Epithelial cell of esophagus (primary cell): ENCODE measurements around the gene BSN.
"Not testable (repeated sequence)": the region's sequence is repeated elsewhere in the genome, so short reads cannot be mapped to it uniquely, and the experiment has no call there.

Experiments
- DNase-seq: peaks from one replicate; pipeline ENCODE4 v3.0.0; 2010; ENCODE audit warnings: low read depth
- H3K4me3 ChIP-seq: 2 replicates; pipeline ENCODE4 v1.5.1; 2011; ENCODE audit warnings: mild to moderate bottlenecking, low read length, control low read depth
- CTCF ChIP-seq: IDR thresholded peaks from 2 replicates; pipeline ENCODE4 v1.5.1; 2011; ENCODE audit warnings: low read depth, mild to moderate bottlenecking, low read length, control low read depth, inconsistent platforms; ENCODE audit not compliant: insufficient read depth; ENCODE audit errors: missing control alignments

BSN gene

GRCh38 chr3:49674497-49674983 is 120.3 kb downstream of the BSN start:
- peak; percentile 11 for DNase-seq
- H3K4me3 ChIP-seq: peak overlapping the region; percentile 79
- TF ChIP-seq CTCF: no peak

- no peak for TF ChIP-seq CTCF
- H3K4me3 ChIP-seq: no peak overlapping the region
- DNase-seq: no peak
Observed at GRCh38 chr3:49675912-49676311, 121.6 kb downstream of the BSN start.

GRCh38 chr3:49680493-49681231 is 126.4 kb downstream of the BSN start:
- DNase-seq: no peak
- no peak overlapping the region for H3K4me3 ChIP-seq
- no peak for TF ChIP-seq CTCF

- H3K4me3 ChIP-seq: no peak overlapping the region
- TF ChIP-seq CTCF: no peak
- no peak for DNase-seq
Observed at GRCh38 chr3:49681232-49681522, 126.9 kb downstream of the BSN start.

- no peak for TF ChIP-seq CTCF
- H3K4me3 ChIP-seq: no peak overlapping the region
- no peak for DNase-seq
Observed at GRCh38 chr3:49681543-49681942, 127.3 kb downstream of the BSN start.

- no peak for DNase-seq
- no peak for TF ChIP-seq CTCF
- no peak overlapping the region for H3K4me3 ChIP-seq
Observed at GRCh38 chr3:49683162-49683561, 128.9 kb downstream of the BSN start.

- DNase-seq, H3K4me3 ChIP-seq: not testable (repeated sequence)
Observed at GRCh38 chr3:49684453-49684852, 130.2 kb downstream of the BSN start.

GRCh38 chr3:49685103-49685502 is 130.8 kb downstream of the BSN start:
- not testable (repeated sequence) for H3K4me3 ChIP-seq, DNase-seq

- not testable (repeated sequence) for H3K4me3 ChIP-seq, DNase-seq
Observed at GRCh38 chr3:49685846-49686245, 131.6 kb downstream of the BSN start.

- H3K4me3 ChIP-seq: peak overlapping the region; percentile 44
- peak; percentile 54 for DNase-seq
Observed at GRCh38 chr3:49686346-49686745, 132.1 kb downstream of the BSN start.

GRCh38 chr3:49686769-49687423 is 132.6 kb downstream of the BSN start:
- DNase-seq: peak; percentile 78
- peak overlapping the region; percentile 44 for H3K4me3 ChIP-seq

- not testable (repeated sequence) for H3K4me3 ChIP-seq, DNase-seq
Observed at GRCh38 chr3:49687424-49687795, 133.1 kb downstream of the BSN start.
